ENCODE data around the gene DSC2.

DSC2 gene

GRCh38 chr18:31098878-31099277 is 3.3 kb downstream of the DSC2 start:
- no peak for DNase-seq (ENCODE audit: low read depth, low spot score)

GRCh38 chr18:31097666-31098065 is 4.6 kb downstream of the DSC2 start:
- no peak for DNase-seq (ENCODE audit: low read depth, low spot score)

DNA sequence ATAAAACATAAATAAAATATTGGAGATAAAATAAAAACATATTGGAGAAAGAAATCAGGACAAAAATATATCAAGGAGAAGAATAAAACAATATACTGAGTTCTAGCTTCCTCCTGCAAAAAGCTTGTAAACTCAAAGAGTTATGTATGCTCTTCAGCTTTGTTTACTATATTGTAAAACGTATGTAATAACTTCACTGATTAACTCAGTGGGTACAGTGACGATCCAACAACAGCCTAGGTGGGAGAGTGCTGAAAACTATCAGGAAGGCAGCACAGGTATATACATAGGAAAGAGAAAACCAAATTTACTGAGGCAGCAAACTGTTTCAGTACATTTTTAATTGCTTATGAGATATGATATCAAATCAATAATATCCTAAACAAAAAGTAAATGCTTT is 8.3 kb downstream of the DSC2 start:
- no peak for DNase-seq (ENCODE audit: low read depth, low spot score)

DNA sequence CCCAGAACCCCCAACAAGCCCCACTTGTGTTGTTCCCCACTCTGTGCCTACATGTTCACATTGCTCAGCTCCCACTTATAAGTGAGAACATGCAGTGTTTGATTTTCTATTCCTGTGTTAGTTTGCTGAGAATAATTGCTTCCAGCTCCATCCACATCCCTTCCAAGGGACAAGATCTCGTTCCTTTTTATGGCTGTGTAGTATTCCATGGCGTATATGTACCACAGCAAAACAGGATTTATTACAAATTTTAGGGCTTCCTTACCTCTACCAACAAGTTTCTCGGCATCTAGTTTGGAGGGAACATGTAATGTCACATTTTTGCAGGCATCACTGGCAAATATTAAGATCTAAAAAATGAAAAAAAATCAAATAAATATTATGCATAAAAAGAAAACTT is 8.9 kb downstream of the DSC2 start:
- DNase-seq (ENCODE audit: low read depth, low spot score) = no peak

DNA sequence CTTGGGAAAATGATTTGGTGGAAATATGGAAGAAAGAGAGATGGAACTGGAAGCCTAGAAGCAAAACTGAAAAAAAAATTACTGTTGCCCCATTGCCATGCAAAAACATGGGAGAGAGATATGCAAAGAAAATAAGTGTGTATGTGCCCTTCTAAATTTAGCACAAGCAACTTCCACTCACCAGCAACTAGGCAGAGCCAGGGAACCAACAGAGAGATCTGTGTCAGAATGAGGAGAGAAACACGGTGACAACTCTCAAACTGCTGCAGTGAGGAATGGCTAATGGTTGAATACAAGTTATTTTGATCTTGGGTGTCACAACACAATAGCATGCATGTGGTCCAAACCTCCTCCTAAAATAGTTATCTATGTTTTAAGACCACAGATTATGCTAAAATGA is 10.9 kb downstream of the DSC2 start:
- DNase-seq (ENCODE audit: low read depth, low spot score) = no peak

DNA sequence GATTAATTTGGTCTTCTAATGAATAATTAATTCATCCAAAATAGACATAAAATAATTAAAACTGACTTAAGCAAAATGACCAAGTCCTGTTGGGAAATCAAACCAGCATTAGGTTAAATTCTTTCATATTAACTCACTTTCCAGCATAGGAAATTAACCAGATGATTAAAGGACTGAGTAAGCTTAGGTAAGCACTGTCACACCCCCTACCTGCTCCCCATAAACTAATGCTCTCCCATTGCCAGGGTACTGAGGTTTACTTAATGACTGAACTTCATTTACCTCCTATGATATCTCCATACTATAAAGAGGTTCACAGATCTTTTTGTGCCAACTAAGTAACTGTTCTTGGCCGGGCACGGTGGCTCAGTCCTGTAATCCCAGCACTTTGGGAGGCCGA is 13.7 kb downstream of the DSC2 start:
- no peak for DNase-seq (ENCODE audit: low read depth, low spot score)

GRCh38 chr18:31079973-31080372 is 22.2 kb downstream of the DSC2 start:
- no peak for DNase-seq (ENCODE audit: low read depth, low spot score)

DNA sequence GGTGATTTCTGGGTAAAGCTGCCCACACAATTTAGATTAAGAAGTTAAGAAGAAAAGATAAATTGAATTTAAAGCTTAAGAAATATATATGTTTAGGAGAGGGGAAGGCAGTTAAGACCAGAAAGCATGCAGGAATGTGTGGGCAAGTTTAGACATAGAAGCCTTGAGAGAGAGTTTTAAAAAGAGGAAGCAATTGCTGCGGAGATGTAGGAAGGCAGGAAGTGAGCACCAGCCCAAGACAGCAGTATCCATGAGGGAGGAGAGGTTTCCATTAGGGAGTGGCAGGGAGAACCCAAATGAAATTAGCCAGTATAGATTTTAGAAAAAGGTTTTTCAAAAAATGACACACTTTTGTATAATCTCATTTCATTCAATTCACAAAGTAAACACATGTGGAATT is 24.3 kb downstream of the DSC2 start:
- no peak for DNase-seq (ENCODE audit: low read depth, low spot score)

DNA sequence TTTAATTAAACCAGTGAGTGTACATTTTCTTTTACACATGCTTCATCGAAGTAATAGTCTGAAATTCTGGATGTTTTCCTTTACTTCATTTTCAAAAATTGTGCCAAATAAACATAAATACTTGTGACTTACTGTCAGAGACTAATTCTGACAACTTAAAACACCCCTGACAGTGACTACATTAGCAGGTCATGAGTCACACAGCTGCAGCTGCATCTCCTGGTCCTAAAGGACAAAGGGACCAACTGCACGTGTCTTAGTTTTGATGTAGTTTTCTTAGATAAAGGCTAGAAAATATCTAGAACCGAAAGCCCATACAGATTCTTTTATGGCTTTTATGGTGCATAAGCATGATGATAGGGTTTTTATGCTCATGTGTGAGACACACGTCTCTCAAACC is 30.0 kb downstream of the DSC2 start:
- no peak for DNase-seq (ENCODE audit: low read depth, low spot score)

DNA sequence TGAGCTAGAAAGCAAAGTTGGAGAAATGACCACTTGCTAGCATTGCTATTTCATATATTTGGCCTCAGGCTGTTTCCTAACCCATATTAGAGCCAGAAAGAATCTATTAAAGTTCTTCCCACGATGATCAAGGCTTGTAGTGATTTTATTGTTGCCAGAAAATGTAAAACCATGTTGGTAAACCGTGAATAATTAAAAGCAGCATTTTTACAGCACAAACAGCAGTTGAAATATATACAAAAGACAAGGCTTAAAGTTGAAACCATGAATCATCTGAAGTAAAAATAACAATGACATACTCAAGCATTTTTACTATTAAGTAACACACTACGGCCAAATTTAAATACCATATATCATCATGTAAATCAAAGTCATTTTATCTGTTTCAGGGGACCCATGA is 32.0 kb downstream of the DSC2 start:
- DNase-seq (ENCODE audit: low read depth, low spot score) = no peak

DNA sequence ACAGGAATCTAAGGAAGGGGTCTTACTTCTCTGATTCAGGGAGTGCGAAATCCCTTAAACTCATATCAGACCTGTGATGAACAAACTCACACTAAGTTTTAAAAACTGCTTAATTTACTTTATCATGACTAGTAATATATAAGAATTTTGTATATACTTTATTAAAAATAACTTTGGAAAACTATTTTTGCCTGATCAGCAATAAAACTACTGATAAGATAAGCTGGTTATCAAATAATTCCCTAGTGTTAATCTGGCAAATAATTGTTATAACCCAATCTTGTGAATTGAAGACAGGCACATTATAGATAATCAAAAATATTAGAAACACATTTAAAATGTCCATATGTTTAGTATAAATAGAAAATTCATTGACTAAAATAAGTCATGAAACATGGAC is 36.0 kb downstream of the DSC2 start:
- no peak for DNase-seq (ENCODE audit: low read depth, low spot score)

DNA sequence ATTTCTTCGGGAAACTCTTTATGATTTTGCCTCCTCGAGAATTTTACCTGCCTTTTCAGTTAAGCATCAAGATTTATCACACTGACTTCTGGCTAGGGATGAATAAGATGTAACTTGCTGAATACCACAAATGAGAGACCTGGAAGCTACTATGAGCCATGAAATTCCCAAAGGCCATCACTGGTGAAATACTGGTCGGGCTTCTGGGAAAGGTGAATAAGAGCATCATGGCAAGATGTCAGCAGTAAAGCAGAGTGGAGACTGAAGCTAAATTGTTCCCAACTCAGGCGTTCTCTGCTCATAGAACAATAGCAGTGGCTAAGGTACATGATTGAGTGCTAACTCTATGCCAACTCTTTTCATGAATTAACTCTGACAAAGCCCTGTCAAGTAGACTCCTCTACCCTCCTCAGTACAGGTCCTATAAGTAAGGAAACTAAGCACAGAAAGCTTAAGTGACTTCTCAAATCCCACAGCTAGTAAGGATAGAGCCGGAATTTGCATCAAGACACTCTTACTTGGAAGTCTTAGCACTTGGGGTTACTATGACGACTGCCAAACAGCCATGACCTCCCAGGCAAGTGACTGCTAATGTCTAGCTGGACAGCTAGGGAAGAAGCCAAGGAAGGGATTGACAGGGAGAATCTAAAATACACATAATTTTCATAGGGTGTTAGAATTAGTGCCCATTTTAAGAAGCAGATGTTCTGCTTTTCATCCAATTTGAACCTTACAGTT is 37.0 kb downstream of the DSC2 start:
- no peak for DNase-seq (ENCODE audit: low read depth, low spot score)

DNA sequence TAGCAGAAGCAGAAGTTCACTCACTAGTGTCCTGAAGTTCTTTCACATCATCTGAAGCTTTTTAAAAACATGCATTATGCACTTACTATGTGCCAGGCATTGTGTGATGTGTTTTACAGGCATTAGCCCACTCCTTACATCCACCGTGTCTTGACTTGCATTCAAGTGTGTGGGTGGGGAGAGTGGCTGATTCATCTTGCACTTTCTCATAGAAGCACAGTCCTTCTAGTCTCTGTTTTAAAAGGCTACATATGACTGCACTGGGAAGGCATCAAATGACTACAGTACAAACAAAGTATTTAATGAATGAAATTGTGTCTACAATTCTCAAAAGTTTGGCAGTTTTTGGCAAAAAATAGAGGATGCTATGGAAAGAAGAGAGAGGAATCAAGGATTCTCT is 38.1 kb downstream of the DSC2 start:
- DNase-seq (ENCODE audit: low read depth, low spot score) = no peak

DNA sequence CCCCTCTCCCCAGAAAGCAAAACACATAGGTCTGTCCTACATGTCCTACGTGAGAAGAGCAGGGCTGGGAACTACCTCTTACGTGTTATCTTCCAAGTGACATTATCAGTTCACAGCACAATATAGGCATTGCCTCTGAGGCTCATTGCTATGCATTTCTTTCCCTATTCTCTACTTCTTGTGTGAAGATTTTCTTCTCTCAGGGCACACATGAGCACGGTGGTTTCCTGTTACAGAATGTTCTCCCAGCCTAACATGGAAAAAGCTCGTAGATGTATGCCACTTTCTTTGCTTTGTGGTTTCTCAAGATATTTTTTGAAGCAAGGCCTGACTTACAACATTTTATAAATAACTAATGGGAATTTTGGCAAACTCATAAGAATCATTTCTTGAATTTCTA is 40.3 kb downstream of the DSC2 start:
- DNase-seq (ENCODE audit: low read depth, low spot score) = no peak

DNA sequence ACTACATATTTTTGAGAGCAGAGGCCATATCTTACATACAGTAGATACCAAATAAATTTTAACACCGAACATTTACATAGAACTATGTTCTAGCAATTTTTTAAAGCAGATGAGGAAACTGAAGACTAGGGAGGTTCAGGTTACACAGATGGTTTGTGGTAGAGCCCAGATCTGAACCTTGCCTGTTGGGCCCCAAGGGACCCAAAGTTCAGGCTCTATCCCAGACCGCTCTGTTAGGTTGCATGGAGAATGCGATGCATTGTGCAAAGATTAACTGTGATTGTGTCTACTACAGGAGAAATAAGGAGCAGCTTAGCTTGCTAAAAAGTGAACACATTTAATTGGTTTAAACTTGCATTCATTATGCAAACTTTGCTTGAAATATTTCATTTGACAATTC is 43.3 kb downstream of the DSC2 start:
- DNase-seq (ENCODE audit: low read depth, low spot score) = no peak

GRCh38 chr18:31057917-31058316 is 44.3 kb downstream of the DSC2 start:
- DNase-seq (ENCODE audit: low read depth, low spot score) = no peak

- DNase-seq (ENCODE audit: low read depth, low spot score) = no peak
These were observed 45.2 kb downstream of the DSC2 start for GRCh38 chr18:31057051-31057450.

GRCh38 chr18:31056296-31056695 is 45.9 kb downstream of the DSC2 start:
- no peak for DNase-seq (ENCODE audit: low read depth, low spot score)

GRCh38 chr18:31050635-31051034 is 51.6 kb downstream of the DSC2 start:
- DNase-seq (ENCODE audit: low read depth, low spot score) = no peak

DNA sequence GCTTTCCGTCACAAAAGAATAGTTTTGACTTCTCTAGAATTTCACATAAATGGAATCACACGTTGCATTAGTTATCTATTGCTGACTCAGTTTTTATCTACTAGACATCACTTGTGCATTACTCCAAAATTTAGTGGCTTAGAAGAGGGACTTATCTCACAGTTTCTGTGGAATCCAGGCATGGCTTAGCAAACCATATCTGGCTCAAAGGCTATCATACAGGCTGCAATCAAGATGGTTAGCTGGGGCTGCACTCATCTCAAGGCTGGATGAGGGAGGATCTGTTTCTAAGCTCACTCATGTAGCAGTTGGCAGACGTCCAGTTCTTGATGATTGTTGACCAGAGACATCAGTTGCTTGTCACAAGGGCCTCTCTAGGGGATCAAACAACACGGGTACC is 53.0 kb downstream of the DSC2 start:
- DNase-seq (ENCODE audit: low read depth, low spot score) = no peak

- DNase-seq (ENCODE audit: low read depth, low spot score) = no peak
These were observed 54.0 kb downstream of the DSC2 start for GRCh38 chr18:31048216-31048615.

- DNase-seq (ENCODE audit: low read depth, low spot score) = no peak
These were observed 55.3 kb downstream of the DSC2 start for GRCh38 chr18:31046916-31047315.

GRCh38 chr18:31045599-31045998 is 56.6 kb downstream of the DSC2 start:
- no peak for DNase-seq (ENCODE audit: low read depth, low spot score)

- DNase-seq (ENCODE audit: low read depth, low spot score) = no peak
These were observed 57.3 kb downstream of the DSC2 start for GRCh38 chr18:31044926-31045325.

Data from smooth muscle cell of the brain vasculature (primary cell).